Stimulated activated CD8-positive, alpha-beta memory T cell treated with anti-CD3 and anti-CD28 coated beads, Interleukin-4, amount 100 ng/mL, for 48 hours (primary cell): ENCODE measurements around the gene NAA20.
"Not testable (repeated sequence)": the region's sequence is repeated elsewhere in the genome, so short reads cannot be mapped to it uniquely, and the experiment has no call there.

ENCODE experiments used
- DNase-seq: peaks from one replicate; pipeline ENCODE4 v3.0.0-alpha.2; 2020

The NAA20 gene

GRCh38 chr20:19992996-19993908 lies 23.9 kb upstream of the NAA20 start:
- no peak for DNase-seq

GRCh38 chr20:19993958-19994669 lies 23.0 kb upstream of the NAA20 start:
- DNase-seq, result no peak

- DNase-seq, result peak; percentile 34
Observed at GRCh38 chr20:19995220-19995863, 21.8 kb upstream of the NAA20 start.

DNA sequence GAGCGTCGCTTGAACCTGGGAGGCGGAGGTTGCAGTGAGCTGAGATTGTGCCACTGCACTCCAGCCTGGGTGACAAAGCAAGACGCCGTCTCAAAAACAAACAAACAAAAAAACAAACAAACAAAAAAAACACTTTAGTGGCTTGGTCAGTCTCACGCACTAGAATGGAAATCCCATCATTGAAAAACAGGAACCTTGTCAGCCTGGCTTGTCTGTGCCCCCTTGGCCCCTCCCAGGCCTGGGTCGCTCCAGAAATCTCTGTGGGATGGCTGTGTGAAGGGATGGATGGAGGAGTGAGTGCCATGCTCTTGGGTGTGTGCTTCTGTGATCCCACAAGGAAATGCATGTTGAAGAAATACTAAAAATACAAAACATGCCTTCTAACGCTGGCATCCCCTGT lies 20.9 kb upstream of the NAA20 start:
- DNase-seq, result no peak

- DNase-seq, result no peak
Observed at GRCh38 chr20:19996917-19997316, 20.2 kb upstream of the NAA20 start.

DNA sequence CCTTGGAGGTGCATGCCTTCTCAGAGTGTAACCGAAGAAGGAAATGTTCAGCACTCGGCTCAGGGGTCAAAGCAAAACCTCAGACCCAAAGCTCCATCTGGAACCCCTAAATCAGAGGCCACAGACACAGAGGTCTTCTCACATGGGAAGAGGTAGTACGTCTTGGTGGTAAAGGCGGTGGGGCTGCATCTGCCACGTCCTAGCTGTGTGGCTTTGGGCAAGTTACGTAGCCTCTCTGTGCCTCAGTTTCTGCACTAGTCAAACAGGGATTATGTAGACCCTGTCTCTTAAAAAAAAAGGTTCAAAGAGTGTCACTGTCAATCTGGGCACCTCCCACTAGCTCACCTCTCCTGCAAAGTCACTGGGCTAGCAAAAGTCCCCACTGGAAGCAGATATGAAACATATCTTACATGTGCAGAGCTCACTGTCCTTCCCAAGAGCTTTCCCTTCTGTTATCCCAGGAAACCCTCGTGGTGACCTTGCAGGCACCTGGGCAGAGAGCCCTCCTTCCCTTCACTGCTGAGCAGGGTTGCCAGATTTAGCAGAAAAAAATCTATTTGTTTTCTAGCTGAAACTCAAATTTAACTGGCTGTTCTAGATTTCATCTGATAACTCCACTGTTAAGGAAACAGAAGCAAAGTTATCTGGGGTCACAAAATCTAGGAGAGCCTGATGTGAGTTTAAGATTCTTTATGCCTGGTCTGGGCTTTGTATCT lies 18.0 kb upstream of the NAA20 start:
- no peak for DNase-seq

DNA sequence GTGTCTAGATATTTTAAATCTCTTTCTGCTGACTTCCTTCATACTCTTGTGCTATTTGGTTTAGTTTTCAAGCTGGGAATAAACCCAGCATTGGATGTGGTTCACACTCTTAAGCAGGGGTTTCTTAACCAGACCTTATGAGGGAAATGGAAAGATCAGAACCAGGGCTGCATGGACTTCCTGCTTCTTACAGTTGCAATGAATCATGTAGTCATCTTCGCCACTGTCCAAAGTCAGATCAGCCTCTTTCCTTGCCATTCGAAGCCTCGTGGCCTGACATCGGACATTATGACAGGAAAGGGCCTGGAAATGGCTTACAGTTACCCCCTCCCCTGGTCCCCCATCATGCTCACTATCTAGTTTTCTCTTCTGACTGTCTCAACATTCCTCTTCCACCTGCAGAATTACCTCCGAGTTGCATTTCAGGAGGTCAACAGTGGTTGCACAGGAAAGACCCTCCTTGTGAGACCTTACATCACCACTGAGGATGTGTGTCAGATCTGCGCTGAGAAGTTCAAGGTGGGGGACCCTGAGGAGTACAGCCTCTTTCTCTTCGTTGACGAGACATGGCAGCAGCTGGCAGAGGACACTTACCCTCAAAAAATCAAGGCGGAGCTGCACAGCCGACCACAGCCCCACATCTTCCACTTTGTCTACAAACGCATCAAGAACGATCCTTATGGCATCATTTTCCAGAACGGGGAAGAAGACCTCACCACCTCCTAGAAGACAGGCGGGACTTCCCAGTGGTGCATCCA lies 16.8 kb upstream of the NAA20 start:
- no peak for DNase-seq

GRCh38 chr20:20002101-20002998 lies 14.8 kb upstream of the NAA20 start:
- DNase-seq, result no peak

DNA sequence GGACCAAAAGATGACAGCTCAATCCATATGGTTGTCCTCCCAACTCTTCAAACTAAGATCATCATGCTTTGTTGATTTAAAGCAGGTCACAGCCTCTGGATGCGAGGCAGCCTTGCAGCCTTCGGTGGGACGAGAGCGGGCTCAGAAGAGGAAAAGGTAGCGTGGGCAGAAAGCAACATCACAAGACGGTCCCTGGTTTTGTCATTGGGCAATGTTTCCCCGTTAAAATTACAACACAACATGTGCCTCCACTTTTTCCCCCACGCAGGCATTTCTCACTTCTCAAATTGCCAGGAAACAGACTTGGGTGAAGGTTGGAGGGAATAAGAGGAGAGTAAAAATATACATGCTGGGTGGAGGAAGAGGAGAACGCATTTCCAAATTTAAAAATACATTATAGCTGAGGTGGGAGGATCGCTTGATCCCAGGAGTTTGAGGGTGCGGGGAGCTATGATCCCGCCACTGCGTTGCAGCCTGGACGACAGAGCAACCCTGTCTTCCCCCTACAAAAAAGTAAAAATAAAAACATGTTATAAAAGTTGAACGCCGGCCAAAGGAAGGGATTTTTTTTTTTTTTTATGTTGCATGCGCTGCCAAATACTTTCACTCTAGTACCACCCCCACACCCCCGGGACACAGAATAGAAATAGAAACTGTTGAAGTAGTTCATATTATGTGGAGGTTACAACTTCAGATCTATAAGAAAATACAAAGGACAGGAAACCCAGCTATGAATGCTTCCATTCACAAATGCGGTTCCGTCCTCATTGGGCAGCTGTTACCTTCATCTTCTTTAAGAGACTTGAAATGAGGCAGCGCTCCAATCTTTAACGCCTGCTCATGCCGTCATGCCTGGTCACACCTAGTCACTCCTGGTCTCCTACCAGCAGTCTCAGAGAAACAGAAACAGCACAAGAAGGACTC lies 13.9 kb upstream of the NAA20 start:
- DNase-seq, result peak; percentile 42

GRCh38 chr20:20003955-20004322 lies 13.2 kb upstream of the NAA20 start:
- DNase-seq, result not testable (repeated sequence)

- DNase-seq, result no peak
Observed at GRCh38 chr20:20005342-20005741, 11.8 kb upstream of the NAA20 start.

- no peak for DNase-seq
Observed at GRCh38 chr20:20009784-20010253, 7.3 kb upstream of the NAA20 start.

DNA sequence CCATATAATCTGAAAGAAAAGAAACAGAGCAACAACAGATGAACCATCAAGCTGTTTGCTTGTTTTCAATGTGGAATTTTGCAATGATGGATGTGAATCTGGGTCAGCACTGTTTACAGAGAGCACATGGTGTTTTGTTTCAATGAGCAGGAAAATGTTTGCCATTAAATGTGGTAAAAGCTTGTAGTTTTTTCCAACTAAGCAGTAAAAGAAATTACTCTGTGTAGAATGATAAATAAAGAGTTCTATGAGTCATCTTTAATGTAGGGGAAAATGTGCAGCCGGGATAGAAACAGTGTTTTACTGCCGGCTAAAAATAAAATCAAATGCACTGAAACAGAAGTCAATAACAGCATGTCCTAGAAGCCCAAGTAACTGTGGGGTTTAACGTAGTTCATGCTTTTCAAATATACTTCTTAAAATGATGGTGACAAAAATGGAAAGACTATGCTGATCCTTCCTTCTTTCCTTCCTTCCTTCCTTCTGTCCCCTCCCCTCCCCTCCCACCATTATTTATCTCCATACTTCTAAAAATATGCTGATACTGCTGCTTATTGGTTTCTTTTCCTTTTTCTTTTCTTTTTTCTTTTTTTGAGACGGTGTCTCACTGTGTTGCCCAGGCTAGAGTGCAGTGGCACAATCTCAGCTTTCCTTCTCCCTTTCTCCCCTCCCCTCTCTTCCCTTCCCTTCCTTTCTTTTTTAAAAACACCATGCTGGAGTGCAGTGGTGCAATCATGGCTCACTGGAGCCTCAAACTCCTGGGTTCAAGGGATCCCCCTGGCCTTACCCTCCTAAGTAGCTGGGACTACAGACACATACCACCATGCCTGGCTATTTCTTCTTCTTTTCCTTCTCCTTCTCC lies 6.3 kb upstream of the NAA20 start:
- DNase-seq, result no peak

DNA sequence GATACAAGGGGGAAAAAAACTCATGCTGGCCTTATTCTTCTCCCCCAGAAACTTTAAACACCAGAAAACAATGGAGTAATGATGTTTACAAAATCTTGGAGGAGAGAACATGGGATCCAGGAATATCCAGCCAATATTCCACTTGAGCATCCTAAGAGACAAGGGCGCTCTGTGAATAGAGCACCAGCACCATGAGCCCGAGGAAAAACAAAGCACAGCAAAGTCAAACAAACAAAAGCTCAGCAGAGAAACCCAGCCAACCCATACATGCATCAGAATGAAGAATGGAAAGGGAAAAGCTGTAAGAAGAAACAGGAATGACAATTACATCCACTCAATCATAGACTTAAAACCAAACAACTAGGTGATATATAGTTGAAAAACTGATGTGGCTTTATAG lies 4.6 kb upstream of the NAA20 start:
- DNase-seq, result no peak

DNA sequence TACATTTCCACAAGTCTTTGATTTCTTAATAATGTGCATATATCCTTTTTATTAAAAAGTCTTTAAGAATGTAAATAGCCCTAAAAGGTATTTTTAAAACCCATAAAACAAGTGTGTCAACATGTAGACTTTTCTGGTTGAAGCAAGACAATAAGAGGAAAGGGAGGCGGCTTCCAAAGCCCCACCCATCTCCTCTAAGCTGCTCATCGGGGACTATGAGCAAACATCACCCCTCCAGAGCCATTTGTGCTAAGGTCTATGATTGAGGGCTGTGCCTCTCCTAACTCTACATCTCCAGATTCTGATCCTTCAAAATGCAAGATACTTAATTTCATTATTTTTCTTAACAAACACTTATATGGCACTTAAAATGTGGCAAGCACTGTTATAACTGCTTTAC lies 2.5 kb upstream of the NAA20 start:
- peak; percentile 45 for DNase-seq

GRCh38 chr20:20017844-20018185 lies 653 bp downstream of the NAA20 start:
- DNase-seq, result peak; percentile 32

- DNase-seq, result no peak
Observed at GRCh38 chr20:20018366-20018765, 1.2 kb downstream of the NAA20 start.

GRCh38 chr20:20019123-20019522 lies 2.0 kb downstream of the NAA20 start:
- no peak for DNase-seq

GRCh38 chr20:20020908-20021307 lies 3.7 kb downstream of the NAA20 start:
- DNase-seq, result no peak
